ENCODE data around the gene ARHGAP30. TPM values are rescaled to one million over a fixed set of nuclear protein-coding genes. Genes with fewer than 3 reads are reported as not detected.

The ARHGAP30 gene
- total RNA-seq, 1 experiment from 2014 or later: 1.7 TPM

GRCh38 chr1:161007369-161007768 is 62.3 kb downstream of the ARHGAP30 start:
- no peak for TF ChIP-seq CTCF (IDR thresholded peaks at IDR 0.05; ENCODE audit: unreplicated experiment)
- DNase-seq: no peak
- Mint-ChIP-seq H3K9me3 (ENCODE audit: low read depth, unreplicated experiment) (no peaks in the 10 kb centered on the region), H3K36me3 (ENCODE audit: insufficient read depth, unreplicated experiment) (peaks cover 43% of the 10 kb centered on the region), H3K4me3 (ENCODE audit: low read depth, unreplicated experiment) (no peak overlapping the region), H3K27me3 (ENCODE audit: unreplicated experiment) (no peaks in the 10 kb centered on the region), H3K27ac (ENCODE audit: unreplicated experiment) (no peak overlapping the region), H3K4me1 (ENCODE audit: low read depth, unreplicated experiment) (peaks cover 40% of the 10 kb centered on the region)
- intact Hi-C loops (cut with micrococcal nuclease; ENCODE audit: unreplicated experiment): no loop called here
- CTCF ChIA-PET: interaction anchor here (0.7 kb wide), 1 partner anchor 226 kb away, joined by 3 read pairs; no protein-coding TSS in a partner anchor
- BruUV-seq (replicated peaks): no TSS peak

- BruUV-seq (replicated peaks): no TSS peak
- Mint-ChIP-seq H3K4me3 (ENCODE audit: low read depth, unreplicated experiment) (no peak overlapping the region), H3K9me3 (ENCODE audit: low read depth, unreplicated experiment) (no peaks in the 10 kb centered on the region), H3K27me3 (ENCODE audit: unreplicated experiment) (no peaks in the 10 kb centered on the region), H3K36me3 (ENCODE audit: insufficient read depth, unreplicated experiment) (peaks cover 38% of the 10 kb centered on the region), H3K27ac (ENCODE audit: unreplicated experiment) (peak overlapping the region; percentile 66), H3K4me1 (ENCODE audit: low read depth, unreplicated experiment) (peaks cover 32% of the 10 kb centered on the region)
- TF ChIP-seq CTCF (IDR thresholded peaks at IDR 0.05; ENCODE audit: unreplicated experiment): no peak
- CTCF ChIA-PET: interaction anchor here (0.6 kb wide), 1 partner anchor 21 kb away, joined by 3 read pairs; no protein-coding TSS in a partner anchor
- intact Hi-C loops (cut with micrococcal nuclease; ENCODE audit: unreplicated experiment): no loop called here
- DNase-seq: no peak
These were observed 63.1 kb downstream of the ARHGAP30 start for GRCh38 chr1:161006563-161006962.

- intact Hi-C loops (cut with micrococcal nuclease; ENCODE audit: unreplicated experiment): no loop called here
- no peak overlapping the region for H3K4me3 Mint-ChIP-seq (ENCODE audit: low read depth, unreplicated experiment)
- H3K9me3 Mint-ChIP-seq (ENCODE audit: low read depth, unreplicated experiment): no peaks in the 10 kb centered on the region
- no TSS peak for BruUV-seq (replicated peaks)
- peaks cover 29% of the 10 kb centered on the region for H3K4me1 Mint-ChIP-seq (ENCODE audit: low read depth, unreplicated experiment)
- no peak overlapping the region for H3K27ac Mint-ChIP-seq (ENCODE audit: unreplicated experiment)
- CTCF ChIA-PET: interaction anchor here (1.1 kb wide), 1 partner anchor 10 kb away, joined by 5 read pairs; no protein-coding TSS in a partner anchor
- DNase-seq: no peak
- no peaks in the 10 kb centered on the region for H3K27me3 Mint-ChIP-seq (ENCODE audit: unreplicated experiment)
- no peak for TF ChIP-seq CTCF (IDR thresholded peaks at IDR 0.05; ENCODE audit: unreplicated experiment)
- peaks cover 59% of the 10 kb centered on the region for H3K36me3 Mint-ChIP-seq (ENCODE audit: insufficient read depth, unreplicated experiment)
These were observed 68.2 kb downstream of the ARHGAP30 start for GRCh38 chr1:161001525-161001924.

- peaks cover 29% of the 10 kb centered on the region for H3K4me1 Mint-ChIP-seq (ENCODE audit: low read depth, unreplicated experiment)
- no peak overlapping the region for H3K4me3 Mint-ChIP-seq (ENCODE audit: low read depth, unreplicated experiment)
- H3K36me3 Mint-ChIP-seq (ENCODE audit: insufficient read depth, unreplicated experiment): peaks cover 62% of the 10 kb centered on the region
- no peak overlapping the region for H3K27ac Mint-ChIP-seq (ENCODE audit: unreplicated experiment)
- TF ChIP-seq CTCF (IDR thresholded peaks at IDR 0.05; ENCODE audit: unreplicated experiment): no peak
- CTCF ChIA-PET: interaction anchor here (1.1 to 1.3 kb wide), 2 partner anchors 9 to 97 kb away, joined by 4 to 5 read pairs; no protein-coding TSS in a partner anchor
- H3K27me3 Mint-ChIP-seq (ENCODE audit: unreplicated experiment): no peaks in the 10 kb centered on the region
- no peak for DNase-seq
- no TSS peak for BruUV-seq (replicated peaks)
- intact Hi-C loops (cut with micrococcal nuclease; ENCODE audit: unreplicated experiment): no loop called here
- no peaks in the 10 kb centered on the region for H3K9me3 Mint-ChIP-seq (ENCODE audit: low read depth, unreplicated experiment)
These were observed 68.8 kb downstream of the ARHGAP30 start for GRCh38 chr1:161000736-161001480.

All from Calu3 (cell line).